Measurements from ENCODE around the gene RESP18.
"Not testable (repeated sequence)": the region's sequence is repeated elsewhere in the genome, so short reads cannot be mapped to it uniquely, and the experiment has no call there.

RESP18 gene

GRCh38 chr2:219325136-219325535, 7.4 kb downstream of the RESP18 start:
- no peak for DNase-seq

GRCh38 chr2:219323434-219323833, 9.1 kb downstream of the RESP18 start:
- no peak for DNase-seq

GRCh38 chr2:219314804-219315468, 17.6 kb downstream of the RESP18 start:
- no peak for DNase-seq

- not testable (repeated sequence) for DNase-seq
Observed at GRCh38 chr2:219312683-219313263, 19.8 kb downstream of the RESP18 start.

- DNase-seq, result no peak
Observed at GRCh38 chr2:219309278-219309677, 23.3 kb downstream of the RESP18 start, which contains the start of gene PTPRN. Gene PTPRN, minus strand, starts transcription at chr2:219309401. Its CDS starts 69 bp downstream, at chr2:219309332.

GRCh38 chr2:219308142-219309101, 24.1 kb downstream of the RESP18 start:
- peak; percentile 68 for DNase-seq

GRCh38 chr2:219306047-219306446, 26.5 kb downstream of the RESP18 start:
- no peak for DNase-seq

GRCh38 chr2:219304223-219304622, 28.3 kb downstream of the RESP18 start:
- DNase-seq, result no peak

GRCh38 chr2:219302412-219302968, 30.1 kb downstream of the RESP18 start:
- no peak for DNase-seq

GRCh38 chr2:219300022-219300421, 32.5 kb downstream of the RESP18 start:
- no peak for DNase-seq

- no peak for DNase-seq
Observed at GRCh38 chr2:219299372-219299760, 33.2 kb downstream of the RESP18 start.

- peak; percentile 92 for DNase-seq
Observed at GRCh38 chr2:219298759-219299371, 33.7 kb downstream of the RESP18 start.

GRCh38 chr2:219297766-219298456, 34.6 kb downstream of the RESP18 start:
- no peak for DNase-seq

- DNase-seq, result no peak
Observed at GRCh38 chr2:219296631-219297391, 35.7 kb downstream of the RESP18 start.

GRCh38 chr2:219296142-219296541, 36.4 kb downstream of the RESP18 start:
- DNase-seq, result no peak

GRCh38 chr2:219294356-219295351, 37.9 kb downstream of the RESP18 start:
- peak; percentile 90 for DNase-seq

- DNase-seq, result no peak
Observed at GRCh38 chr2:219293736-219294231, 38.8 kb downstream of the RESP18 start.

- no peak for DNase-seq
Observed at GRCh38 chr2:219292616-219293015, 39.9 kb downstream of the RESP18 start.

GRCh38 chr2:219291910-219292490, 40.5 kb downstream of the RESP18 start:
- no peak for DNase-seq

All from activated naive CD4-positive, alpha-beta T cell treated with Interleukin-2 at 50 U/mL for 16 hours (primary cell).